HG03103 (cell line): ENCODE results near the gene TTL.
"Not testable (repeated sequence)": the region's sequence is repeated elsewhere in the genome, so short reads cannot be mapped to it uniquely, and the experiment has no call there.

Experiments used
- ATAC-seq: cut with Tn5 transposase; IDR thresholded peaks from one replicate; pipeline ENCODE4 v1.9.1; 2021; ENCODE audit warnings: low read depth; ENCODE audit not compliant: unreplicated experiment

The TTL gene

GRCh38 chr2:112519506-112519905, 37.5 kb downstream of the TTL start:
- no peak for ATAC-seq

DNA sequence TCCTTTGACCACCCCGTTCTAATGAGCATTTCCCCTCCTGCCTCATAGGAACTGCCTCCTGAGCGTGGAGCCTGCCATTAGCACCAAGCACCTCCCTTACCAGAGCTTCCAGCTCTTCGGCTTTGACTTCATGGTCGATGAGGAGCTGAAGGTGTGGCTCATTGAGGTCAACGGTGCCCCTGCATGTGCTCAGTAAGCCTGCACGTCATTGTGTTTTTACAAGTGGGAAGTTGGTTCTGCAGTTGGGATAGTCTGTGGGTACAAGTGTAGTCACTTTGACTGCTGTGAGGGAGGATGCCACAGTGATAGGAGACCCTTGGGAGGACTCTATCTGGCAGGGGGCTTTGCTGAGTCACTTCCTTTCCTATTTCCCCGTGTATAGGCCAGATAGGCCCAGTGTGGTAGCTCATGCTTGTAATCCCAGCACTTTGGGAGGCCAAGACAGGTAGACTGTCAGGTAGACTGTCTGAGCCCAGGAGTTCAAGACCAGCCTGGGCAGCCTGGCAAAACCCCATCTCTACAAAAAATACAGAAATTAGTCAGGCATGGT, 38.4 kb downstream of the TTL start:
- ATAC-seq = no peak

- ATAC-seq = no peak
Measured at GRCh38 chr2:112523291-112523777, 41.4 kb downstream of the TTL start.

DNA sequence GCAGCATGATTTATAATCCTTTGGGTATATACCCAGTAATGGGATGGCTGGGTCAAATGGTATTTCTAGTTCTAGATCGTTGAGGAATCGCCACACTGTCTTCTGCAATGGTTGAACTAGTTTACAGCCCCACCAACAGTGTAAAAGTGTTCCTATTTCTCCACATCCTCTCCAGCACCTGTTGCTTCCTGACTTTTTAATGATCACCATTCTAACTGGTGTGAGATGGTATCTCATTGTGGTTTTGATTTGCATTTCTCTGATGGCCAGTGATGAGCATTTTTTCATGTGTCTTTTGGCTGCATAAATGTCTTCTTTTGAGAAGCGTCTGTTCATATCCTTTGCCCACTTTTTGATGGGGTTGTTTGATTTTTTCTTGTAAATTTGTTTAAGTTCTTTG, 42.3 kb downstream of the TTL start:
- ATAC-seq = not testable (repeated sequence)

DNA sequence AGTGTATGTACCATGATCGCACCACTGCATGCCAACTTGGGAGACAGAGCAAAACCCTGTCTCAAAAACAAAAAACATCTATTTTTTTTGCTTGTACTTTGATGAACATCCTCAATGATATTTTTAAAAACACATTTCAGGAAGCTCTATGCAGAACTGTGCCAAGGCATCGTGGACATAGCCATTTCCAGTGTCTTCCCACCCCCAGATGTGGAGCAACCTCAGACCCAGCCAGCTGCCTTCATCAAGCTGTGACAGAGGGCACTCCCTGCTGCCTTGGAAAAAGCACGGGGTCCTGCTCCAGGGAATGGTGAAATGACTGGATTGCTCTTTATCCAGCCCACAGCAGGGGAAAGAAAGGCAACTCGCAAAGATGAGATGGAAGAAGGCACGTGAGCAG, 46.6 kb downstream of the TTL start:
- ATAC-seq = no peak

- ATAC-seq = no peak
Measured at GRCh38 chr2:112529757-112530156, 47.8 kb downstream of the TTL start.

DNA sequence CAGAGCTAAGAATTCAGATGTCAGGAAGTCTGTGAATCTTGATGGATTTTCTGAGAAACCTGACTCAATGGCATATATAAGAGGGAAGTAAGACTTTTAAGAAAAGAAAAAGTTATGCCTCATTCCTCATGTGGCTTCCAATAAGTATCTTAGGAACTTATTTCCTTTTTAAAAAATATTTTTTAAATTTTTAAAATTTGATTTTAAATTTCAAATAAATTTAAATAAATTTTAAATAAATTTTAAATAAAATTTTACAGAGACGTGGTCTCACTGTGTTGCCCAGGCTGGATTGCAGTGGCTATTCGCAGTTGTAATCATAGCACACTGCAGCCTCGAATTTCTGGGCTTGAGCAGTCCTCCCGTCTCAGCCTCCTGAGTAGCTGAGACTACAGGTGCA, 48.8 kb downstream of the TTL start:
- ATAC-seq = no peak

DNA sequence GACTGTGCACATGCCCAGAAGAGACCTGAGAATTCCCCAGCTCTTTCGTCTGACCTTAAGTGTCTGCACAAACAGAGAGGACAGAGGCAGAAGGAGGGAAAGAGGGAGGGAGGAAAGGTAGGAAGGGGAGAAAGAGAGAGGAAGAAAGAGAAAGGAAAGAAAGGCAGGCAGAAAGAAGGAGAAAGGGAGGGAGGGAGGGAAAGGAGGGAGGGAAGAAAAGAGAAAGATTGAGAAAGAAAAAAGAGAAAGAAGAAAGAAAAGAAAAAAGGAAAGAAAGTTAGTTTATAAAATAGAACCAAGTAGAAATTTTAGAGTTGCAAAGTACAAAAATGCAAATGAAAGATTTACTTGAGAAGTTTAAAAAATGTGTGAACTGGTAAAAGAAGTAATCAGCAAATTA, 52.9 kb downstream of the TTL start:
- no peak for ATAC-seq

DNA sequence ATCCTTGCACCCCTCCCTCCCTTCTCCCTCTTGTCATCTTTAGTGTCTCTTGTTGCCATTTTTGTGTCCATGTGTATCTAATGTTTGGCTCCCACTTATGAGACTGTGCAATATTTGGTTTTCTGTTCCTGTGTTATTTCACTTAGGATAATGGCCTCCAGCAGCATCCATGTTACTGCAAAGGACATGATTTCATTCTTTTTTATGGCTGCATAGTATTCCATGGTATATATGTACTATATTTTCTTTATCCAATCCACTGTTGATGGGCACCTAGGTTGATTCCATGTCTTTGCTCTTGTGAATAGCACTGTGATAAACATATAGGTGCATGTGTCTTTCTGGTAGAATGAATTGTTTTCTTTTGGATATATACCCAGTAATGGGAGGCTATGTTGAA, 54.7 kb downstream of the TTL start:
- ATAC-seq = not testable (repeated sequence)

- ATAC-seq = no peak
Measured at GRCh38 chr2:112539306-112539705, 57.4 kb downstream of the TTL start.

DNA sequence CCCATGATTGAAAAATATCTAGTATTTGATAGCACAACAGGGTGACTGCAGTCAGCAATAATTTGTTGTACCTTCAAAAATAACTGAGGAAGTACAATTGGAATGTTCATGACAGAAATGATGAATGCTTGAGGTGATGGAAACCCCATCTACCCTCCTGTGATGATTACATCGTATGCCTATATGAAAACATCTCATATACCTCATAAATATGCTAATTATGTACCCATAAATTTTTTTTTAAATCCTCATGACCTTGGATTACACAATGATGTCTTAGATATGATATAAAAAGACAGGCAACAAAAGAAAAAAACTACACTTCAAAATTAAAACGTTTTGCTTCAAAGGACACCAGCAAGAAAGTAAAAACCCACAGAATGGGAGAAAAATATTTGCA, 59.0 kb downstream of the TTL start:
- ATAC-seq = no peak

DNA sequence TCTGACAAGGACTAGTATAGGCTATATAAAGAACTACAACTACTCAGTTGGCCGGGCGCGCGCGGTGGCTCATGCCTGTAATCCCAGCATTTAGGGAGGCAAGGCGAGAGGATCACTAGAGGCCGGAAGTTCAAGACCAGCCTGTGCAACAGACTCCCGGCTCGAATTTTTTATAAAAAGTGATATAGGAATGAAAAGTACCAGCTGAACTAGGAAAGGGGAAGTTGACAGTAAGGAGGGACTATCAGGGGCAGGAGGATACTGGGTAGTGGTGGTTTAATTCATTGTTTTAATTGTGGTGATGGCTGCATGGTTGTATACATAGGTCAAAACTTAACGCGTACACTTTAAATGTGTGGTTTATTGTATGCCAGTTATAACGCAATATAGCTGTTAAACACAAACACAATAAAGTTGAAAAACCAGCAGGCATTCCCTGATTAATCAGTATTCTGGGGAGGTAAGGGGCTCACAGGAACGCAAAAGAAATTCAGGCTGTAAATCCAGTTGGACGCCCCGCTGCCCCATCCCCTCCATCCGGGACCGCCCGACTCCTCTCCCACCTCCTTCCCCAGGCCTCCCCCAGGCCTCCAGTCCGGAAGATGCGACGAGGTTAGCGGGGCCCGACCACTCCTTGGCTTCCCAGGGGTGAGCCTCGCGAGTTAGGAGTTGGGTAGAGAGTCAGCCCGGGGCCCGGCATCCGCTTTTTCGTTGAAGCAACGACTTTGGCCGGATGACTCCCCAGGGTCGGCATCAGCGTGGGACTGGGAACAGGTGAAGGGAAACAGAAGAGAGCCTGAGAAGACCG, 59.6 kb downstream of the TTL start:
- peak; percentile 44 for ATAC-seq

GRCh38 chr2:112542123-112542983, 60.4 kb downstream of the TTL start, which contains the start of gene POLR1B:
POLR1B (plus strand) TSS chr2:112542465; CDS start chr2:112542495, 30 bp downstream.
- peak; percentile 62 for ATAC-seq

- no peak for ATAC-seq
Measured at GRCh38 chr2:112542984-112543661, 61.2 kb downstream of the TTL start.

DNA sequence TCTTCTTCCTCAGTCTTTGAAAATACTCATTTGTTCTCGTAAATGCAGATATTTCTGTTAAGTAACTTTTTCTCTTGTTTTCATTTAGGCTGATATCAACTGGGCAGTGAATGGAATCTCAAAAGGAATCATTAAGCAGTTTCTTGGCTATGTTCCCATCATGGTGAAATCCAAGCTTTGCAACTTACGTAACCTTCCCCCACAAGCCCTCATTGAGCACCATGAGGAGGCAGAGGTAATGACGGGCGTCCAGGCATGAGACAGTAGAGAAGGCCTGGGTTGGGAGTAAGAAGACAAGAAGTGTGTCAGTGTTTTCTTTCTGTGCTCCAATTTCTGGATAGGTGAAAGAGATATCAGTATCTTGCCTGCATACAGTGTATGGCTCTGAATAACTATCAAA, 65.4 kb downstream of the TTL start:
- ATAC-seq = no peak

DNA sequence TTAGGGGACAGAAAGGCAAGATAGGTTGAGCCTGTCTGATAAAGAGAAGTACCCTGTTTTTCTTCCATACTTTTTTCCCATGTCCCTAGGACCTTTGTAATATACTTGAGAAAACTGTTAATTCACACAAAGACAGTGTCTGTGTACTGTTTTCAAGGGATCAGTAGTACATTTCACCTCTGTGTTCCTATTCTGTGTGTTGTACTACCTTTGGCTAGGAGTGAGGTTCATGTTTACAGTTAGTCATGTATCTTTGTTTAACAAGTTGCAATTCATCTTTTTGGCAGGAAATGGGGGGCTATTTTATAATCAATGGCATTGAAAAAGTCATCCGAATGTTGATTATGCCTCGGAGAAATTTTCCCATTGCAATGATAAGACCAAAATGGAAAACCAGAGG, 67.0 kb downstream of the TTL start:
- ATAC-seq = no peak

DNA sequence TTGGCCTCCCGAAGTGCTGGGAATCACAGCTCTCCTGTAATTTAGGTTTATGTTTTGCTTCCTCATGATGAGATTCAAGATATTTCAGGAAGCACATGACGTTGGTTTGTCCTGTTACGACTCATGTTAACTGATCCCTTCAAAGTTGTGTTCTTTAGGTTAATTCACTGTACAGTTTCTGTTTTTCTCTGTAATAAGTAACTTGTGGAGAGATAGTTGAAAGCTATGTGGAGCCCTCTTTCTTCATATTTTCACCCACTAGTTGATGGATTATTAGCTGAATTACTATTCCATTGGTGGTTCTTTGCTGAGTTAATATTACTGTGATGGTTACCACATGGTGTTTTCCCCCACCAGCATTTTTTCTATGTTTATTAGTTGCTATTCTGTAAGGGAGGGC, 84.1 kb downstream of the TTL start:
- no peak for ATAC-seq

DNA sequence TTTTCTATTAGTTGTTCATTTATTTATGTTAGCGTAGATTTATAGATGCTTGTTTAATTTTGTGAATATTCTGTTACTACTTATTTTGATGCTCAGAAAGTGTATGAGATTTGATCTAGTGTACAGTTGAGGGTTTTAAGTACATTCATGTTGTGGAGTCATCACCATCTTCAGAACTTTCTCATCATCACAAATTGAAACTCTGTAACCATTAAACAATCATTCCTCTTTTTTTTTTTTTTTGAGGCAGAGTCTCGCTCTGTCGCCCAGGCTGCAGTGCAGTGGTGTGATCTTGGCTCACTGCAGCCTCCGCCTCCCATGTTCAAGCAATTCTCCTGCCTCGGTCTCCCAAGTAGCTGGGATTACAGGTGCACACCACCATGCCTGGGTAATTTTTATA, 84.6 kb downstream of the TTL start:
- not testable (repeated sequence) for ATAC-seq

DNA sequence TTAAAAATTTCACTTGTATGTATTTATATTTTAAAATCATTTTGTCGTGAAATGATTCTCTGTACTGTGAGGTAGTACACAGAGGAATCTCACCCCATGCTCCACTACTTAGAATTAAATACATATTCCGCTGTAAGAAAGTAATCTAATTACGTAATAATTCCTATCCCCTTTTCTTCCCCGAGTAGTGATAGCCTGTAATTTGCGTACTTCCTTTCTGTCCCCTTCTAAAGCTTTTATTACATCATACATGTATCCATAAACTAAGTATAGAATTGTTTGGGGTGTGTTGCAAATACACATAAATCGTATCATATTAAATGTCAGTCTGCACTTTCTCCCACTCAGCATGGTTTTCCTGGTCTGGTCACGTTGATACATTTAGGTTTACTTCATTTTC, 90.0 kb downstream of the TTL start:
- ATAC-seq = no peak

DNA sequence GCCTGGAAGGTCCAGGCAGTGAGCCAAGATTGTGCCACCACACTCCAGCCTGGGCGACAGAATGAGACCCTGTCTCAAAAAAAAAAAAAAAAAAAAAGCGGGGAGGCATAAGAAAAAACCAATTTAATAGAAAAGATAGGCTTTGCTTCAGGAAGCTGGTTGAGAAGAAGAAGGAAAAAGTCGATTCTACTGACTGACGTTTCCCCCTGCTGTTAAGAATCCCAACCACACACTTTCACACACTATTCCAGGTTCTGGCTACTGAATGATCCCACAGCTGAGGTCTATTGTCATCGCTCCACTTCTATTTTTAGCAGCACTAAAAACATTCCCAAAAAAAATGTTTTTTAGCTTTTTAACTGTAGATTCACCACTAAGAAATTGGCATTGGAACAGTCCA, 95.8 kb downstream of the TTL start:
- no peak for ATAC-seq

GRCh38 chr2:112579241-112579640, 97.3 kb downstream of the TTL start:
- no peak for ATAC-seq
